CD4-positive, alpha-beta memory T cell (primary cell): ENCODE results near the gene LTBP1. TPM values are rescaled to one million over a fixed set of nuclear protein-coding genes. Genes with fewer than 3 reads are reported as not detected.
"Not testable (repeated sequence)": the region's sequence is repeated elsewhere in the genome, so short reads cannot be mapped to it uniquely, and the experiment has no call there.

ENCODE experiments used
- CTCF ChIA-PET: fragments of 350-600 bp; sonication (Branson Sonifier 250); formaldehyde crosslinking; loops from one replicate; lab custom pipeline; 2021; ENCODE audit warnings: inconsistent platforms; ENCODE audit not compliant: partially characterized antibody; lab: Charles Lee
- POLR2A ChIA-PET: fragments of 350-600 bp; sonication (Branson Sonifier 250); formaldehyde crosslinking; loops from one replicate; lab custom pipeline; 2021; ENCODE audit not compliant: partially characterized antibody; lab: Charles Lee
- DNase-seq, 5 donors: peaks; one replicate each; pipeline versions ENCODE4 v3.0.0 to v3.0.0-alpha.2; 2020 to 2022; ENCODE audit warnings: mixed read lengths in 1 of 5
- H3K27ac ChIP-seq: one replicate; pipeline ENCODE4 v1.7.0; 2013; ENCODE audit warnings: low read depth, low read length
- H3K27me3 ChIP-seq: 2 replicates; pipeline ENCODE4 v1.7.0; 2013; ENCODE audit warnings: mild to moderate bottlenecking, low read length, moderate library complexity; ENCODE audit not compliant: insufficient read depth
- H3K36me3 ChIP-seq: 2 replicates; pipeline ENCODE4 v1.7.0; 2013; ENCODE audit warnings: mild to moderate bottlenecking, low read length, moderate library complexity; ENCODE audit not compliant: insufficient read depth
- H3K4me1 ChIP-seq: 2 replicates; pipeline ENCODE4 v1.7.0; 2013; ENCODE audit warnings: mild to moderate bottlenecking, low read length, moderate library complexity; ENCODE audit not compliant: insufficient read depth
- H3K4me3 ChIP-seq, 2 donors: one replicate each; pipeline ENCODE4 v1.7.0; 2013; ENCODE audit warnings: low read length in 2 of 2, mild to moderate bottlenecking in 1 of 2
- H3K9me3 ChIP-seq, 2 donors: one replicate each; pipeline ENCODE4 v1.7.0; 2013; ENCODE audit warnings: low read length in 2 of 2, control low read depth in 1 of 2; ENCODE audit not compliant: control insufficient read depth in 1 of 2
- H3K27ac Mint-ChIP-seq, 7 donors: one replicate each; pipeline ENCODE4 v1.8.0; 2020 to 2021; ENCODE audit warnings: mixed read lengths in 7 of 7, mild to moderate bottlenecking in 6 of 7, inconsistent platforms in 3 of 7, moderate library complexity in 3 of 7
- H3K27me3 Mint-ChIP-seq, 2 donors: one replicate each; pipeline ENCODE4 v1.8.0; 2020 to 2021; ENCODE audit warnings: mixed read lengths in 2 of 2
- H3K36me3 Mint-ChIP-seq, 2 donors: one replicate each; pipeline ENCODE4 v1.8.0; 2020 to 2021; ENCODE audit warnings: mixed read lengths in 2 of 2, inconsistent platforms in 1 of 2, mild to moderate bottlenecking in 1 of 2
- H3K4me1 Mint-ChIP-seq, 4 donors: one replicate each; pipeline ENCODE4 v1.8.0; 2020 to 2021; ENCODE audit warnings: mixed read lengths in 4 of 4, mild to moderate bottlenecking in 1 of 4
- H3K4me3 Mint-ChIP-seq, 8 donors: one replicate each; pipeline ENCODE4 v1.8.0; 2020 to 2021; ENCODE audit warnings: mixed read lengths in 8 of 8, mild to moderate bottlenecking in 7 of 8, moderate library complexity in 6 of 8, inconsistent platforms in 3 of 8
- H3K9me3 Mint-ChIP-seq, 8 donors: one replicate each; pipeline ENCODE4 v1.8.0; 2020 to 2021; ENCODE audit warnings: mixed read lengths in 8 of 8, mild to moderate bottlenecking in 5 of 8, inconsistent platforms in 3 of 8, moderate library complexity in 1 of 8
- intact Hi-C: fragments of 100-400 bp; cut with micrococcal nuclease; formaldehyde crosslinking; loops from one replicate; pipeline ENCODE4 v1.15.1; 2023
- polyA plus RNA-seq, 2 donors: library from polyadenylated mRNA; unstranded; fragments of 300-500 nt; fragmentation: Illumina TruSeq; gene quantifications; one replicate each; pipeline ENCODE4 v1.2.3, GENCODE V29; 2021
- total RNA-seq, 2 experiments: library from RNA; stranded (reverse); gene quantifications; one replicate each; pipeline ENCODE4 v1.2.3, GENCODE V29; 2021

The LTBP1 gene
- total and polyA plus RNA-seq, 4 experiments from 2014 or later: 0.44 TPM; not detected in 3

- Histone ChIP-seq H3K4me1 (no peaks in the 10 kb centered on the region), H3K36me3 (no peaks in the 10 kb centered on the region), H3K4me3 (no peak overlapping the region), H3K9me3 (no peaks in the 10 kb centered on the region), H3K27me3 (no peaks in the 10 kb centered on the region), H3K27ac (no peak overlapping the region)
- intact Hi-C loops: no loop called here
- no peaks in the 10 kb centered on the region for H3K4me1 Mint-ChIP-seq
- DNase-seq: no peak
- H3K4me3 Mint-ChIP-seq: no peak overlapping the region
- CTCF ChIA-PET: interaction anchor here (1.7 to 2.5 kb wide), 3 partner anchors 8 to 203 kb away, joined by 6 to 9 read pairs (median 6); no protein-coding TSS in a partner anchor
- H3K9me3 Mint-ChIP-seq: no peaks in the 10 kb centered on the region
- POLR2A ChIA-PET: no interaction called here
- H3K27me3 Mint-ChIP-seq: peaks cover under 1 to 5% of the 10 kb centered on the region in 2 donors
- no peak overlapping the region for H3K27ac Mint-ChIP-seq
- no peaks in the 10 kb centered on the region for H3K36me3 Mint-ChIP-seq
These were observed 433.4 kb downstream of the LTBP1 start for GRCh38 chr2:33380001-33380609.

GRCh38 chr2:33380719-33381118 is 434.0 kb downstream of the LTBP1 start:
- no peaks in the 10 kb centered on the region for H3K36me3 ChIP-seq
- ChIA-PET POLR2A (no interaction called here), CTCF (interaction anchor here (1.7 to 2.5 kb wide), 3 partner anchors 8 to 202 kb away, joined by 6 to 9 read pairs (median 6); no protein-coding TSS in a partner anchor)
- peaks cover 2 to 5% of the 10 kb centered on the region in 2 donors for H3K27me3 Mint-ChIP-seq
- H3K36me3 Mint-ChIP-seq: no peaks in the 10 kb centered on the region
- no peak for DNase-seq
- no peaks in the 10 kb centered on the region for H3K9me3 Mint-ChIP-seq
- no peaks in the 10 kb centered on the region for H3K9me3 ChIP-seq
- H3K27me3 ChIP-seq: no peaks in the 10 kb centered on the region
- no peak overlapping the region for H3K4me3 ChIP-seq
- H3K4me1 Mint-ChIP-seq: no peaks in the 10 kb centered on the region
- H3K27ac Mint-ChIP-seq: no peak overlapping the region
- H3K4me1 ChIP-seq: no peaks in the 10 kb centered on the region
- H3K27ac ChIP-seq: no peak overlapping the region
- intact Hi-C loops: no loop called here
- H3K4me3 Mint-ChIP-seq: no peak overlapping the region

GRCh38 chr2:33381301-33381858 is 434.6 kb downstream of the LTBP1 start:
- H3K27me3 Mint-ChIP-seq: peaks cover 2 to 8% of the 10 kb centered on the region in 2 donors
- H3K9me3 ChIP-seq: no peaks in the 10 kb centered on the region
- no peaks in the 10 kb centered on the region for H3K4me1 Mint-ChIP-seq
- ChIA-PET CTCF (interaction anchor here (1.7 to 1.9 kb wide), 2 partner anchors 10 to 202 kb away, joined by 6 read pairs; no protein-coding TSS in a partner anchor), POLR2A (no interaction called here)
- H3K36me3 ChIP-seq: no peaks in the 10 kb centered on the region
- no peak overlapping the region for H3K4me3 Mint-ChIP-seq
- H3K27ac Mint-ChIP-seq: no peak overlapping the region
- DNase-seq: no peak
- no peak overlapping the region for H3K27ac ChIP-seq
- H3K27me3 ChIP-seq: no peaks in the 10 kb centered on the region
- H3K36me3 Mint-ChIP-seq: no peaks in the 10 kb centered on the region
- intact Hi-C loops: no loop called here
- H3K4me3 ChIP-seq: no peak overlapping the region
- no peaks in the 10 kb centered on the region for H3K9me3 Mint-ChIP-seq
- no peaks in the 10 kb centered on the region for H3K4me1 ChIP-seq

GRCh38 chr2:33383855-33384598 is 437.3 kb downstream of the LTBP1 start:
- Histone ChIP-seq H3K36me3 (no peaks in the 10 kb centered on the region), H3K27ac (no peak overlapping the region), H3K27me3 (no peaks in the 10 kb centered on the region), H3K4me1 (no peaks in the 10 kb centered on the region), H3K9me3 (no peaks in the 10 kb centered on the region), H3K4me3 (no peak overlapping the region)
- no peak for DNase-seq
- no peaks in the 10 kb centered on the region for H3K4me1 Mint-ChIP-seq
- CTCF ChIA-PET: interaction anchor here (1.2 to 1.5 kb wide), 2 partner anchors 10 to 12 kb away, joined by 3 to 5 read pairs; no protein-coding TSS in a partner anchor
- H3K27me3 Mint-ChIP-seq: peaks cover 2 to 8% of the 10 kb centered on the region in 2 donors
- POLR2A ChIA-PET: no interaction called here
- H3K4me3 Mint-ChIP-seq: no peak overlapping the region
- no peaks in the 10 kb centered on the region for H3K36me3 Mint-ChIP-seq
- no peaks in the 10 kb centered on the region for H3K9me3 Mint-ChIP-seq
- intact Hi-C loops: no loop called here
- H3K27ac Mint-ChIP-seq: peak overlapping the region in 1 of 7 donors; percentile 66

- intact Hi-C loops: no loop called here
- Mint-ChIP-seq H3K4me1 (no peaks in the 10 kb centered on the region), H3K4me3 (no peak overlapping the region), H3K9me3 (no peaks in the 10 kb centered on the region), H3K27me3 (peaks cover 3 to 8% of the 10 kb centered on the region in 2 donors), H3K27ac (peak overlapping the region in 1 of 7 donors; percentile 66), H3K36me3 (no peaks in the 10 kb centered on the region)
- Histone ChIP-seq H3K9me3 (no peaks in the 10 kb centered on the region), H3K4me3 (no peak overlapping the region), H3K36me3 (no peaks in the 10 kb centered on the region), H3K27ac (no peak overlapping the region), H3K27me3 (no peaks in the 10 kb centered on the region), H3K4me1 (no peaks in the 10 kb centered on the region)
- DNase-seq: no peak
- ChIA-PET POLR2A (no interaction called here), CTCF (interaction anchor here (1.2 to 1.5 kb wide), 2 partner anchors 10 to 11 kb away, joined by 3 to 5 read pairs; no protein-coding TSS in a partner anchor)
These were observed 437.8 kb downstream of the LTBP1 start for GRCh38 chr2:33384599-33384961.

GRCh38 chr2:33388996-33389395 is 442.2 kb downstream of the LTBP1 start:
- intact Hi-C loops: no loop called here
- H3K27me3 Mint-ChIP-seq: peaks cover 4 to 8% of the 10 kb centered on the region in 2 donors
- H3K27ac Mint-ChIP-seq: no peak overlapping the region
- no peaks in the 10 kb centered on the region for H3K27me3 ChIP-seq
- no peaks in the 10 kb centered on the region for H3K4me1 ChIP-seq
- H3K9me3 Mint-ChIP-seq: no peaks in the 10 kb centered on the region
- CTCF ChIA-PET: interaction anchor here (1.2 to 1.9 kb wide), 4 partner anchors 8 to 13 kb away, joined by 3 to 9 read pairs (median 4); no protein-coding TSS in a partner anchor
- no peak overlapping the region for H3K27ac ChIP-seq
- H3K36me3 Mint-ChIP-seq: no peaks in the 10 kb centered on the region
- POLR2A ChIA-PET: no interaction called here
- no peak overlapping the region for H3K4me3 Mint-ChIP-seq
- no peaks in the 10 kb centered on the region for H3K9me3 ChIP-seq
- H3K4me3 ChIP-seq: no peak overlapping the region
- no peak for DNase-seq
- H3K36me3 ChIP-seq: no peaks in the 10 kb centered on the region
- no peaks in the 10 kb centered on the region for H3K4me1 Mint-ChIP-seq

GRCh38 chr2:33389695-33390094 is 442.9 kb downstream of the LTBP1 start:
- H3K36me3 Mint-ChIP-seq, H3K27ac ChIP-seq, H3K4me3 ChIP-seq, H3K36me3 ChIP-seq, H3K27ac Mint-ChIP-seq, H3K27me3 Mint-ChIP-seq, POLR2A ChIA-PET, H3K4me3 Mint-ChIP-seq, H3K27me3 ChIP-seq, H3K9me3 Mint-ChIP-seq, H3K9me3 ChIP-seq, DNase-seq, H3K4me1 ChIP-seq, intact Hi-C loops, H3K4me1 Mint-ChIP-seq: not testable (repeated sequence)
- CTCF ChIA-PET: interaction anchor here (0.9 kb wide), 1 partner anchor 11 kb away, joined by 6 read pairs; no protein-coding TSS in a partner anchor
